ENCODE data around the gene SIN3B.

SIN3B gene

GRCh38 chr19:16908759-16909158 lies 79.6 kb downstream of the SIN3B start:
- in situ Hi-C loops (cut with MboI; ENCODE audit: low sequenced_read_pairs): no loop called here

- in situ Hi-C loops (cut with MboI; ENCODE audit: low sequenced_read_pairs): no loop called here
Observed at GRCh38 chr19:16911046-16911445, 81.8 kb downstream of the SIN3B start.

- in situ Hi-C loops (cut with MboI; ENCODE audit: low sequenced_read_pairs): no loop called here
Observed at GRCh38 chr19:16912780-16913179, 83.6 kb downstream of the SIN3B start.

GRCh38 chr19:16914421-16914820 lies 85.2 kb downstream of the SIN3B start:
- in situ Hi-C loops (cut with MboI; ENCODE audit: low sequenced_read_pairs): no loop called here

GRCh38 chr19:16915135-16915534 lies 85.9 kb downstream of the SIN3B start:
- in situ Hi-C loops (cut with MboI; ENCODE audit: low sequenced_read_pairs): no loop called here

- in situ Hi-C loops (cut with MboI; ENCODE audit: low sequenced_read_pairs): no loop called here
Observed at GRCh38 chr19:16915734-16916133, 86.5 kb downstream of the SIN3B start.

- in situ Hi-C loops (cut with MboI; ENCODE audit: low sequenced_read_pairs): no loop called here
Observed at GRCh38 chr19:16917401-16917800, 88.2 kb downstream of the SIN3B start.

GRCh38 chr19:16919496-16919895 lies 90.3 kb downstream of the SIN3B start:
- in situ Hi-C loops (cut with MboI; ENCODE audit: low sequenced_read_pairs): no loop called here

- in situ Hi-C loops (cut with MboI; ENCODE audit: low sequenced_read_pairs): no loop called here
Observed at GRCh38 chr19:16920816-16921529, 91.8 kb downstream of the SIN3B start.

- in situ Hi-C loops (cut with MboI; ENCODE audit: low sequenced_read_pairs): no loop called here
Observed at GRCh38 chr19:16921766-16922591, 92.8 kb downstream of the SIN3B start.

- in situ Hi-C loops (cut with MboI; ENCODE audit: low sequenced_read_pairs): no loop called here
Observed at GRCh38 chr19:16922592-16922934, 93.4 kb downstream of the SIN3B start.

GRCh38 chr19:16922949-16923348 lies 93.8 kb downstream of the SIN3B start:
- in situ Hi-C loops (cut with MboI; ENCODE audit: low sequenced_read_pairs): no loop called here

GRCh38 chr19:16927883-16928282 lies 98.7 kb downstream of the SIN3B start:
- in situ Hi-C loops (cut with MboI; ENCODE audit: low sequenced_read_pairs): no loop called here

- in situ Hi-C loops (cut with MboI; ENCODE audit: low sequenced_read_pairs): no loop called here
Observed at GRCh38 chr19:16928351-16928750, 99.2 kb downstream of the SIN3B start.

- in situ Hi-C loops (cut with MboI; ENCODE audit: low sequenced_read_pairs): no loop called here
Observed at GRCh38 chr19:16928916-16929315, 99.7 kb downstream of the SIN3B start.

Data from HL-60/S4 treated with retinoic acid at 250 ng/mL for 4 days and 3 days (cell line).